ENCODE data around the gene EPSTI1. TPM values are rescaled to one million over a fixed set of nuclear protein-coding genes. Genes with fewer than 3 reads are reported as not detected.

The EPSTI1 gene
- total and polyA plus RNA-seq, 10 of the 15 experiments (the other 5 are each of a cell fraction or from before 2014, with no cell fraction given): 4.7 to 32.0 (median 24.2) TPM

- TF ChIP-seq PAX8 (IDR thresholded peaks at IDR 0.05): no peak
- TF ChIP-seq POU2F2 (IDR thresholded peaks at IDR 0.05; ENCODE audit: borderline replicate concordance, low read depth, low read length): no peak; the same call in 2 of the 3 replicates
- no peak for TF ChIP-seq BCL11A (IDR thresholded peaks at IDR 0.05; ENCODE audit: low read depth, low read length)
- 0 out of 2 replicates have a peak, but pooled peaks have one; percentile 29 for TF ChIP-seq MTA2 (IDR thresholded peaks at IDR 0.05; ENCODE audit: low read depth)
- peak; percentile 90 for TF ChIP-seq POLR2AphosphoS5 (IDR thresholded peaks at IDR 0.05; ENCODE audit: low read length)
- no peak for TF ChIP-seq GABPA (IDR thresholded peaks at IDR 0.05; ENCODE audit: low read depth)
- no peak for TF ChIP-seq ATF3 (IDR thresholded peaks at IDR 0.05; ENCODE audit: borderline replicate concordance, extremely low read depth, low read depth, low read length)
- TF ChIP-seq DPF2 (IDR thresholded peaks at IDR 0.05): peak; percentile 63; the same call in 1 of the 2 replicates
- no peak for TF ChIP-seq MYC (IDR thresholded peaks at IDR 0.05; ENCODE audit: insufficient read depth, insufficient read length, insufficient replicate concordance, low read length, severe bottlenecking)
- peak; percentile 63 for TF ChIP-seq ATF7 (IDR thresholded peaks at IDR 0.05; ENCODE audit: low read depth)
- no peak for TF ChIP-seq NRF1 (conservative IDR thresholded peaks at IDR 0.05; ENCODE audit: low read depth, low read length)
- no peak for TF ChIP-seq USF1 (IDR thresholded peaks at IDR 0.05; ENCODE audit: borderline replicate concordance, extremely low read length, insufficient read depth, low read depth, low read length)
- TF ChIP-seq ZNF592 (IDR thresholded peaks at IDR 0.05): no peak
- no peak for TF ChIP-seq ZBTB4 (CRISPR knock-in tag; IDR thresholded peaks at IDR 0.05)
- TF ChIP-seq SMARCA5 (IDR thresholded peaks at IDR 0.05): peak; percentile 57; the same call in 1 of the 2 replicates
- TF ChIP-seq ASH2L (IDR thresholded peaks at IDR 0.05; ENCODE audit: borderline replicate concordance, low read depth): 0 out of 2 replicates have a peak, but pooled peaks have one; percentile 16
- TF ChIP-seq TARDBP (IDR thresholded peaks at IDR 0.05; ENCODE audit: borderline replicate concordance): no peak
- TF ChIP-seq E2F8 (IDR thresholded peaks at IDR 0.05; ENCODE audit: low read depth, partially characterized antibody): no peak
Measured at GRCh38 chr13:43023289-43023963, 31.4 kb upstream of the EPSTI1 start, which contains the start of gene DNAJC15 (continued).

Measured in GM12878 (cell line).